ENCODE results near the gene GALNT7.
"Not testable (repeated sequence)": the region's sequence is repeated elsewhere in the genome, so short reads cannot be mapped to it uniquely, and the experiment has no call there.

Gene GALNT7

GRCh38 chr4:173168396-173169177 lies at the start of gene GALNT7:
Gene GALNT7 (plus strand): TSS chr4:173168811. CDS start chr4:173168836, 25 bp downstream.
- no peaks in the 10 kb centered on the region for H3K9me3 Mint-ChIP-seq
- DNase-seq, result peak; percentile 44 to 52
- H3K27ac Mint-ChIP-seq, result peak within 1 kb of the TSS; percentile 77 to 81
- ATAC-seq, result peak; percentile 66
- H3K27me3 Mint-ChIP-seq, result no peaks in the 10 kb centered on the region
- H3K4me3 Mint-ChIP-seq, result peak within 1 kb of the TSS; percentile 83 to 93
- H3K4me1 Mint-ChIP-seq, result peaks cover 54% of the 10 kb centered on the region

- peaks cover 17% of the 10 kb centered on the region for H3K4me1 Mint-ChIP-seq
- H3K9me3 Mint-ChIP-seq, result peaks cover 15 to 16% of the 10 kb centered on the region in 2 donors
- DNase-seq, H3K4me3 Mint-ChIP-seq, H3K27ac Mint-ChIP-seq, ATAC-seq, H3K27me3 Mint-ChIP-seq: not testable (repeated sequence)
Measured at GRCh38 chr4:173118819-173119218, 49.8 kb upstream of the GALNT7 start.

GRCh38 chr4:173119818-173120217 lies 48.8 kb upstream of the GALNT7 start:
- DNase-seq (no peak), ATAC-seq (no peak)
- Mint-ChIP-seq H3K9me3 (peaks cover 15 to 16% of the 10 kb centered on the region in 2 donors), H3K27me3 (no peaks in the 10 kb centered on the region), H3K4me3 (no peak overlapping the region), H3K27ac (peak overlapping the region in 1 of 2 donors; percentile 75), H3K4me1 (peaks cover 17% of the 10 kb centered on the region)

GRCh38 chr4:173121076-173121561 lies 47.5 kb upstream of the GALNT7 start:
- Mint-ChIP-seq H3K4me3 (no peak overlapping the region), H3K27ac (no peak overlapping the region), H3K4me1 (peaks cover 17% of the 10 kb centered on the region), H3K9me3 (peaks cover 15 to 16% of the 10 kb centered on the region in 2 donors), H3K27me3 (no peaks in the 10 kb centered on the region)
- ATAC-seq, result peak; percentile 60
- no peak for DNase-seq

GRCh38 chr4:173124209-173124865 lies 44.3 kb upstream of the GALNT7 start:
- Mint-ChIP-seq H3K27me3 (no peaks in the 10 kb centered on the region), H3K9me3 (no peaks in the 10 kb centered on the region), H3K4me1 (peaks cover 7% of the 10 kb centered on the region), H3K4me3 (no peak overlapping the region), H3K27ac (no peak overlapping the region)
- ATAC-seq (no peak), DNase-seq (no peak)

- Mint-ChIP-seq H3K27me3 (no peaks in the 10 kb centered on the region), H3K9me3 (no peaks in the 10 kb centered on the region), H3K27ac (peak overlapping the region in 1 of 2 donors; percentile 0), H3K4me1 (peaks cover 7% of the 10 kb centered on the region), H3K4me3 (no peak overlapping the region)
- ATAC-seq, result no peak
- no peak for DNase-seq
Measured at GRCh38 chr4:173125216-173125812, 43.3 kb upstream of the GALNT7 start.

GRCh38 chr4:173128199-173128890 lies 40.3 kb upstream of the GALNT7 start:
- Mint-ChIP-seq H3K27ac (no peak overlapping the region), H3K27me3 (no peaks in the 10 kb centered on the region), H3K4me1 (no peaks in the 10 kb centered on the region), H3K9me3 (no peaks in the 10 kb centered on the region), H3K4me3 (no peak overlapping the region)
- ATAC-seq, result no peak
- DNase-seq, result no peak

GRCh38 chr4:173130687-173131086 lies 37.9 kb upstream of the GALNT7 start:
- DNase-seq (no peak), ATAC-seq (no peak)
- H3K4me3 Mint-ChIP-seq, result no peak overlapping the region
- no peaks in the 10 kb centered on the region for H3K9me3 Mint-ChIP-seq
- no peaks in the 10 kb centered on the region for H3K27me3 Mint-ChIP-seq
- H3K27ac Mint-ChIP-seq, result peak overlapping the region in 1 of 2 donors; percentile 27
- no peaks in the 10 kb centered on the region for H3K4me1 Mint-ChIP-seq

GRCh38 chr4:173134426-173134825 lies 34.2 kb upstream of the GALNT7 start:
- H3K4me1 Mint-ChIP-seq, result no peaks in the 10 kb centered on the region
- H3K27ac Mint-ChIP-seq, result no peak overlapping the region
- no peaks in the 10 kb centered on the region for H3K27me3 Mint-ChIP-seq

GRCh38 chr4:173135241-173135847 lies 33.3 kb upstream of the GALNT7 start:
- ATAC-seq, result no peak
- Mint-ChIP-seq H3K4me1 (no peaks in the 10 kb centered on the region), H3K9me3 (no peaks in the 10 kb centered on the region), H3K27ac (peak overlapping the region in 1 of 2 donors; percentile 73), H3K4me3 (no peak overlapping the region), H3K27me3 (no peaks in the 10 kb centered on the region)
- DNase-seq, result no peak

More at GRCh38 chr4:173134426-173134825, 34.2 kb upstream of the GALNT7 start:
- no peak for ATAC-seq
- DNase-seq, result no peak
- H3K9me3 Mint-ChIP-seq, result no peaks in the 10 kb centered on the region
- no peak overlapping the region for H3K4me3 Mint-ChIP-seq

GRCh38 chr4:173138624-173139023 lies 30.0 kb upstream of the GALNT7 start:
- Mint-ChIP-seq H3K27me3 (no peaks in the 10 kb centered on the region), H3K4me1 (no peaks in the 10 kb centered on the region), H3K9me3 (no peaks in the 10 kb centered on the region), H3K4me3 (no peak overlapping the region), H3K27ac (no peak overlapping the region)
- no peak for ATAC-seq
- DNase-seq, result no peak

GRCh38 chr4:173139561-173139960 lies 29.1 kb upstream of the GALNT7 start:
- Mint-ChIP-seq H3K4me3 (no peak overlapping the region), H3K27me3 (no peaks in the 10 kb centered on the region), H3K27ac (no peak overlapping the region), H3K4me1 (no peaks in the 10 kb centered on the region), H3K9me3 (no peaks in the 10 kb centered on the region)
- DNase-seq, result no peak
- ATAC-seq, result no peak

GRCh38 chr4:173145131-173145530 lies 23.5 kb upstream of the GALNT7 start:
- ATAC-seq (no peak), DNase-seq (no peak)
- H3K4me1 Mint-ChIP-seq, result no peaks in the 10 kb centered on the region
- H3K9me3 Mint-ChIP-seq, result no peaks in the 10 kb centered on the region
- no peak overlapping the region for H3K27ac Mint-ChIP-seq
- no peak overlapping the region for H3K4me3 Mint-ChIP-seq
- H3K27me3 Mint-ChIP-seq, result peaks cover 7% of the 10 kb centered on the region

GRCh38 chr4:173146456-173146855 lies 22.2 kb upstream of the GALNT7 start:
- Mint-ChIP-seq H3K4me3 (no peak overlapping the region), H3K27ac (no peak overlapping the region), H3K9me3 (no peaks in the 10 kb centered on the region), H3K27me3 (peaks cover 7% of the 10 kb centered on the region), H3K4me1 (no peaks in the 10 kb centered on the region)
- DNase-seq, result no peak
- no peak for ATAC-seq

- ATAC-seq (no peak), DNase-seq (no peak)
- no peaks in the 10 kb centered on the region for H3K9me3 Mint-ChIP-seq
- no peak overlapping the region for H3K4me3 Mint-ChIP-seq
- H3K27me3 Mint-ChIP-seq, result no peaks in the 10 kb centered on the region
- H3K27ac Mint-ChIP-seq, result peak overlapping the region in 1 of 2 donors; percentile 16
- H3K4me1 Mint-ChIP-seq, result no peaks in the 10 kb centered on the region
Measured at GRCh38 chr4:173151496-173151895, 17.1 kb upstream of the GALNT7 start.
